Mesendoderm (in vitro differentiated cells): ENCODE results near the gene CFAP53.
A peak's percentile ranks its signal among the peaks of the same experiment; 100 is the strongest.

Source experiments
- DNase-seq: peaks from one replicate; pipeline ENCODE4 v3.0.0; 2013
- H2AK5ac ChIP-seq: 2 replicates; pipeline ENCODE4 v1.6.1; 2013; ENCODE audit warnings: low read length, inconsistent platforms
- H2BK120ac ChIP-seq: 2 replicates; pipeline ENCODE4 v1.6.1; 2013; ENCODE audit warnings: low read depth, mild to moderate bottlenecking, low read length, moderate library complexity, mixed read lengths
- H2BK15ac ChIP-seq: replicated peaks from 2 replicates; pipeline ENCODE4 v1.6.1; 2013; ENCODE audit warnings: low read depth, mild to moderate bottlenecking, moderate library complexity
- H2BK5ac ChIP-seq: 2 replicates; pipeline ENCODE4 v1.6.1; 2013; ENCODE audit warnings: low read length, inconsistent platforms
- H3K18ac ChIP-seq: 2 replicates; pipeline ENCODE4 v1.6.1; 2013; ENCODE audit warnings: mild to moderate bottlenecking, low read length, mixed read lengths
- H3K23ac ChIP-seq: one replicate; pipeline ENCODE4 v1.6.1; 2013; ENCODE audit warnings: low read length
- H3K27ac ChIP-seq: 2 replicates; pipeline ENCODE4 v1.5.1; 2013; ENCODE audit warnings: low read depth, mild to moderate bottlenecking, inconsistent platforms, low read length, moderate library complexity
- H3K27me3 ChIP-seq: 2 replicates; pipeline ENCODE4 v1.6.1; 2013; ENCODE audit warnings: low read length, control low read depth, mild to moderate bottlenecking, inconsistent platforms; ENCODE audit not compliant: insufficient read depth, poor library complexity
- H3K36me3 ChIP-seq: 2 replicates; pipeline ENCODE4 v1.6.1; 2013; ENCODE audit warnings: low read length, inconsistent platforms; ENCODE audit not compliant: control insufficient read depth, insufficient read depth
- H3K4ac ChIP-seq: one replicate; pipeline ENCODE4 v1.6.1; 2013; ENCODE audit warnings: low read depth, mild to moderate bottlenecking, low read length, moderate library complexity
- H3K4me1 ChIP-seq: 2 replicates; pipeline ENCODE4 v1.6.1; 2013; ENCODE audit warnings: low read depth, low read length, inconsistent platforms; ENCODE audit not compliant: control insufficient read depth
- H3K4me2 ChIP-seq: 2 replicates; pipeline ENCODE4 v1.6.1; 2013; ENCODE audit warnings: low read length
- H3K4me3 ChIP-seq: 2 replicates; pipeline ENCODE4 v1.5.1; 2013; ENCODE audit warnings: mild to moderate bottlenecking, low read length
- H3K56ac ChIP-seq: one replicate; pipeline ENCODE4 v1.6.1; 2013; ENCODE audit warnings: low read length
- H3K79me1 ChIP-seq: 2 replicates; pipeline ENCODE4 v1.6.1; 2013; ENCODE audit warnings: low read length, inconsistent platforms
- H3K79me2 ChIP-seq: 2 replicates; pipeline ENCODE4 v1.6.1; 2013; ENCODE audit warnings: mild to moderate bottlenecking, low read length; ENCODE audit not compliant: control insufficient read depth, insufficient read depth
- H3K9ac ChIP-seq: 2 replicates; pipeline ENCODE4 v1.6.1; 2013; ENCODE audit warnings: low read length, inconsistent platforms
- H4K5ac ChIP-seq: one replicate; pipeline ENCODE4 v1.6.1; 2013; ENCODE audit warnings: low read length
- H4K8ac ChIP-seq: one replicate; pipeline ENCODE4 v1.6.1; 2013; ENCODE audit warnings: low read depth, mild to moderate bottlenecking, control low read depth, low read length, moderate library complexity
- WGBS: extraction: QIAGEN DNeasy Blood & Tissue Kit; methylation state at CpG from one replicate; pipeline ENCODE4 v1.1.7; 2013; ENCODE audit warnings: low lambda C conversion rate, missing lambda C conversion rate; ENCODE audit not compliant: insufficient coverage; ENCODE audit errors: extremely low coverage; 5-methylcytosine and 5-hydroxymethylcytosine counted together

The CFAP53 gene

DNA sequence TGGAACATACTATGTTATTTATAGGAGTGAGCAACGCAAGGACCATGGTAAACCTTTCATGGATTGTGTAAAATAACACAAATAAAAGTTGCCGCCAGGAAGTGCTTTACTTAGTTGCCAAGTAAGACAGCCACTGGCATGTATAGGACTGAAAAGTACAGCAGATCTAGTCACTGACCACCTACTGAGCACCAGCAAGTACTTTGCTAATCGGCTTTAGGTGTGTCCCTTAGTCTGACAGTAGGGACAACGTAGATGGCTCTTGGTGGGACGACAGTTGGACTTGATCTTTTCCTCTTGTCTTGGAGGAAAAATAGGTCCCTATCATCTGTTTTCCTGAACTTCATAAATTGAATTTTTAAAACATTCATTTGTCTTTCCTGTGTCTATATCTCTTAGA lies 34.8 kb upstream of the CFAP53 start:
- no peak overlapping the region for H4K8ac ChIP-seq

DNA sequence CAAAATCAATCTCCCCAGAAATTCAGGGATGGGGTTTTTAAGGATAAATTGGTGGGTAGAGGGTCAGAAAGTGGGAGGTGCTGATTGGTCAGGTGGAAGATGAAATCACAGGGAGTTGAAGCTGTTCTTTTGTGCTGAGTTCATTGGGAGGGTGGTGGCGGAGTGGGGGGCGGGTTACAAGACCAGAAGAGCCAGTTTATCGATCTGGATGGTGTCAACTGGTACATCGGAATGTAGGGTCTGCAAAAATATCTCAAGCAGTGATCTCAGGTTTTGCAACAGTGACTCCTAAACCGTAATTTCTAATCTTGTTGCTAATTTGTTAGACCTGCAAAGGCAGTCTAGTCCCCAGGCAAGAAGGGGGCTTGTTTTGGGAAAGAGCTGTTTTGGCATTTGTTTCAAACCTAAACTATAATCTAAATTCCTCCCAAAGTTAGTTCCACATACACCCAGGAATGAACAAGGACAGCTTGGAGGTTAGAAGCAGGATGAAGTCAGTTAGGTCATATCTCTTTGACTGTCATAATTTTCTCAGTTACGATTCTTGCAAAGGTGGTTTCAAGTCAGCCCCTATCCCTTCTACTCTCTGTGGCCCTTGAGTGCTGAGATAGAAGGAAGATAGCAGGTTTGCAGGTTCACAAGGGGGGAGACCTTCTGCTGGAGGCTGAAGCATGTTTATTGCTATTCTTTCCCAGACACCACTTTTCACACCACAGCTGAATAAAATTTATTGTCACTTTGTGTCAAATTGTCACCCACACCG lies 33.5 kb upstream of the CFAP53 start:
- no CpG with 5 or more reads among the region's 7 CpGs for WGBS

More for the DNA sequence above, 34.8 kb upstream of the CFAP53 start:
- H4K5ac ChIP-seq: no peak overlapping the region
- no peak overlapping the region for H3K9ac ChIP-seq
- no peak overlapping the region for H2AK5ac ChIP-seq
- no peak overlapping the region for H2BK5ac ChIP-seq
- no peaks in the 10 kb centered on the region for H3K4me1 ChIP-seq
- H3K56ac ChIP-seq: no peak overlapping the region
- H3K27me3 ChIP-seq: no peaks in the 10 kb centered on the region
- no CpG with 5 or more reads among the region's 5 CpGs for WGBS
- no peak overlapping the region for H3K4me2 ChIP-seq
- no peaks in the 10 kb centered on the region for H3K36me3 ChIP-seq
- no peak overlapping the region for H3K27ac ChIP-seq
- no peak overlapping the region for H3K18ac ChIP-seq
- H3K4ac ChIP-seq: no peak overlapping the region
- DNase-seq: no peak
- no peak overlapping the region for H3K4me3 ChIP-seq
- no peak overlapping the region for H2BK15ac ChIP-seq
- H3K23ac ChIP-seq: no peak overlapping the region
- H3K79me1 ChIP-seq: no peaks in the 10 kb centered on the region
- no peak overlapping the region for H2BK120ac ChIP-seq
- no peaks in the 10 kb centered on the region for H3K79me2 ChIP-seq

DNA sequence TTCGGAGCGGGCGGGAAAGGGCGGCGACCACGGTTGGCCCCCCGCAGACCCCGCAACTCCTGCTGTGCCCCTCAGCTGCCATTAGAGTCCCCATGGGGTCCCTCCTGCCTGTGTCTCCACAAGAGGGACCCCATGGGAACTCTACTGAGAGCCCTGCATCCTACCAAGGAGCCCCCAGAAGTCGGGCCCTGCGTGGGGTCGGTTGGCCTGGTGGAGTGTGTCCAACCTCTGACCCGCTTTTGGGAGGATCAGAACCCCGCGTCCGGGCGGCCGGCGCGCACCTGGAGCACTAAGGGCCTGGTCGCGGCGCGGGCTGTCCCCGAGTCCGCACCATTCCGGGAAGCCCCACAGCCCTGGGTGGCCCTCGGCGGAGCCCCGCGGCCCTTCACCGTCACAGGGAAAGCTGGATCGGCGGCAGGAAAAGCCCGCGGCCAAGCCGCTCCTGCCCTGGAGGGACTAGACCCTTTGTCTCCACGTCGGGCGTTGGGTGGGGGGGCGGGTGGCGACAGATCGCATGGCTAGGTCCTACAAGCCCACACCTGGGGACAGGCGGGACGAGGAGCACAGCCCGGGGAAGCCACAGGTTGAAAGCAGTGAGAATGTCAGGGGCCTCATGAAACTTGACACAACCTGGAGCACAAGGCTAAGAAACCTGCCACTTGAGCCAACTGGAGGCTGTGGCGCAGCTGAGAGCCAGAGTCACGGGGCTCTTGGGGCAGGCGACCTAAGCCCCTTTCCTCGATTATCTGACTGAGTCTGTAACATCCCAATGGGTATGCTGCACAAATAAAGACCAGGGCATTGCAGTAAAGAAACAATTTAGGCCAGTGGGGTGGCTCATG lies 32.4 kb upstream of the CFAP53 start:
- no peak overlapping the region for H3K27ac ChIP-seq
- H4K5ac ChIP-seq: no peak overlapping the region
- no peak overlapping the region for H2BK120ac ChIP-seq
- WGBS: no CpG with 5 or more reads among the region's 49 CpGs
- no peak overlapping the region for H3K18ac ChIP-seq
- no peak overlapping the region for H3K23ac ChIP-seq
- no peak overlapping the region for H3K56ac ChIP-seq
- H3K4ac ChIP-seq: no peak overlapping the region
- H4K8ac ChIP-seq: no peak overlapping the region
- H2BK15ac ChIP-seq: no peak overlapping the region
- H3K79me1 ChIP-seq: no peaks in the 10 kb centered on the region
- no peak for DNase-seq
- no peak overlapping the region for H3K4me2 ChIP-seq
- no peak overlapping the region for H2BK5ac ChIP-seq
- no peaks in the 10 kb centered on the region for H3K36me3 ChIP-seq
- no peak overlapping the region for H3K4me3 ChIP-seq
- H3K4me1 ChIP-seq: no peaks in the 10 kb centered on the region
- H3K79me2 ChIP-seq: no peaks in the 10 kb centered on the region
- H2AK5ac ChIP-seq: no peak overlapping the region
- H3K9ac ChIP-seq: no peak overlapping the region
- no peaks in the 10 kb centered on the region for H3K27me3 ChIP-seq

More for the DNA sequence above, 33.5 kb upstream of the CFAP53 start:
- DNase-seq: no peak
- H2BK120ac ChIP-seq: no peak overlapping the region
- no peak overlapping the region for H3K23ac ChIP-seq
- H2AK5ac ChIP-seq: no peak overlapping the region
- H3K4me2 ChIP-seq: no peak overlapping the region
- no peak overlapping the region for H4K5ac ChIP-seq
- H2BK15ac ChIP-seq: no peak overlapping the region
- H4K8ac ChIP-seq: no peak overlapping the region
- no peaks in the 10 kb centered on the region for H3K79me2 ChIP-seq
- H3K27me3 ChIP-seq: no peaks in the 10 kb centered on the region
- H3K79me1 ChIP-seq: no peaks in the 10 kb centered on the region
- H3K56ac ChIP-seq: no peak overlapping the region
- H3K27ac ChIP-seq: no peak overlapping the region
- H2BK5ac ChIP-seq: no peak overlapping the region
- no peak overlapping the region for H3K4ac ChIP-seq
- H3K36me3 ChIP-seq: no peaks in the 10 kb centered on the region
- no peak overlapping the region for H3K4me3 ChIP-seq
- no peak overlapping the region for H3K9ac ChIP-seq
- no peak overlapping the region for H3K18ac ChIP-seq
- no peaks in the 10 kb centered on the region for H3K4me1 ChIP-seq

DNA sequence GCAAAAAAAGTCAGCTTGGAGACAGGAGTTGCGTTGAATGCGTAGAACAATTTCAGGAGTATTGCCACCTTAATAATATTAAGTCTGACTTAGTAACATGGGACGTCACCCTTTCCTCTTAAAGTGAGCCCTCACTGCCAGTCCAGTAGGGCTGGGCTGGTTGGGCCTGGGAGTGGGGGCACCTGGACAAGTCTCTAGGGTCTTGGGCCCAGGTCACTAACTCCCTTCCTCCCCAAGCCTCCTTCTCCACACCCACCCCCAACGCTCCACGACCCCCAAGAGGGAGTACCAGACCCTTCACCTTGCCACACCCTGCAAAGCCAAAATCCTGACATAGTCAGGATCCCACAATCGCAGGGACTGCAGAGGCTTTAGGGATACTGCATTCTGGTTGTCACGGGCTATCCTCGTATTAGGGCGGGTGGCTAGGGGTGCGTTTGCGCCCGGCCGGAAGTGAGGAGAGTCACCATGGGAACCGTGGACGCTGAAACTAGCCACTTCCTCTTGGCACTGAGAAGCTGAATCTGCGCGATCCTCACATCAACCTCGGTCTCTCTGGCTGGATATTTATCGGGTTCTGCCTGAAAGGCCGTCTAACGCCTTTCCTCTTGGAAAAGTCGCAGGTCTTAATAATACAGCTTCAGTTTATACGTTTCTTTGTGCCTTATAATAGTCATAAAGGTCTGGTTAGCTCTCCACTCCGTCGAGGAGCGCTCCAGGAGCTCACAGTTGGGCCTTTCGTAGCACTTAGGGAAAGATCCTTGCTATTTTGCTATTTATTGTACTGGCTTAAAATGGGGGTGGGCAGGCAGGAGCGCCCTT lies 31.5 kb upstream of the CFAP53 start:
- peak overlapping the region; percentile 88 for H3K56ac ChIP-seq
- WGBS: no CpG with 5 or more reads among the region's 28 CpGs
- no peak overlapping the region for H2BK15ac ChIP-seq
- no peak overlapping the region for H3K27ac ChIP-seq
- H2BK5ac ChIP-seq: no peak overlapping the region
- DNase-seq: peak; percentile 80
- no peak overlapping the region for H4K8ac ChIP-seq
- H3K18ac ChIP-seq: no peak overlapping the region
- H3K23ac ChIP-seq: no peak overlapping the region
- no peaks in the 10 kb centered on the region for H3K27me3 ChIP-seq
- H3K4me2 ChIP-seq: peak overlapping the region; percentile 67
- H3K4ac ChIP-seq: no peak overlapping the region
- H3K79me2 ChIP-seq: no peaks in the 10 kb centered on the region
- H4K5ac ChIP-seq: peak overlapping the region; percentile 64
- H3K9ac ChIP-seq: peak overlapping the region; percentile 50
- no peaks in the 10 kb centered on the region for H3K4me1 ChIP-seq
- H2AK5ac ChIP-seq: no peak overlapping the region
- no peaks in the 10 kb centered on the region for H3K79me1 ChIP-seq
- no peaks in the 10 kb centered on the region for H3K36me3 ChIP-seq
- H3K4me3 ChIP-seq: peak overlapping the region; percentile 14
- H2BK120ac ChIP-seq: no peak overlapping the region

- no peak overlapping the region for H3K4me3 ChIP-seq
- H2BK15ac ChIP-seq: no peak overlapping the region
- no peak overlapping the region for H3K23ac ChIP-seq
- no peak overlapping the region for H3K9ac ChIP-seq
- no peaks in the 10 kb centered on the region for H3K79me2 ChIP-seq
- WGBS: no CpG with 5 or more reads among the region's 1 CpG
- no peak overlapping the region for H2BK5ac ChIP-seq
- H3K4ac ChIP-seq: no peak overlapping the region
- H3K36me3 ChIP-seq: no peaks in the 10 kb centered on the region
- H4K8ac ChIP-seq: no peak overlapping the region
- H2BK120ac ChIP-seq: no peak overlapping the region
- H3K27me3 ChIP-seq: no peaks in the 10 kb centered on the region
- H3K18ac ChIP-seq: no peak overlapping the region
- no peak overlapping the region for H3K4me2 ChIP-seq
- DNase-seq: no peak
- H4K5ac ChIP-seq: no peak overlapping the region
- H2AK5ac ChIP-seq: no peak overlapping the region
- no peak overlapping the region for H3K27ac ChIP-seq
- no peaks in the 10 kb centered on the region for H3K79me1 ChIP-seq
- H3K56ac ChIP-seq: no peak overlapping the region
- H3K4me1 ChIP-seq: no peaks in the 10 kb centered on the region
Observed at GRCh38 chr18:50293039-50293438, 26.7 kb upstream of the CFAP53 start.
